Fibroblast of lung (primary cell): ENCODE results near the gene VSIG10L2. TPM values are rescaled to one million over a fixed set of nuclear protein-coding genes. Genes with fewer than 3 reads are reported as not detected.

Experiments used
- DNase-seq, 2 donors: peaks; one replicate each; pipeline versions ENCODE4 v3.0.0 to v3.0.0-alpha.2; 2010; ENCODE audit warnings: low read depth in 2 of 2
- H2AFZ ChIP-seq: 2 replicates; pipeline ENCODE4 v1.5.1; 2012; ENCODE audit warnings: low read length, control low read depth, inconsistent platforms
- H3K27ac ChIP-seq: 2 replicates; pipeline ENCODE4 v1.5.1; 2011; ENCODE audit warnings: low read length, control low read depth; ENCODE audit not compliant: insufficient read depth
- H3K27me3 ChIP-seq: 2 replicates; pipeline ENCODE4 v1.5.1; 2011; ENCODE audit warnings: mild to moderate bottlenecking, low read length; ENCODE audit not compliant: control insufficient read depth, insufficient read depth
- H3K36me3 ChIP-seq: 2 replicates; pipeline ENCODE4 v1.5.1; 2011; ENCODE audit warnings: low read length; ENCODE audit not compliant: control insufficient read depth, insufficient read depth
- H3K4me1 ChIP-seq: 2 replicates; pipeline ENCODE4 v1.5.1; 2011; ENCODE audit warnings: low read length; ENCODE audit not compliant: control insufficient read depth, insufficient read depth; ENCODE audit errors: extremely low read depth
- H3K4me2 ChIP-seq: 2 replicates; pipeline ENCODE4 v1.5.1; 2011; ENCODE audit warnings: low read length, control low read depth; ENCODE audit not compliant: insufficient read depth; ENCODE audit errors: extremely low read depth
- H3K4me3 ChIP-seq, 4 experiments: fragments of 200-600 bp in 1 of 4; sonication (generic) in 1 of 4; replicated peaks in 1 of 4; 2 replicates each; pipeline ENCODE4 v1.5.1; 2011 to 2016; ENCODE audit warnings: low read length in 4 of 4, low read depth in 3 of 4, mild to moderate bottlenecking in 3 of 4, control low read depth in 2 of 4, inconsistent platforms in 1 of 4, mixed read lengths in 1 of 4; ENCODE audit not compliant: insufficient read depth in 1 of 4; ENCODE audit errors: control extremely low read depth in 1 of 4
- H3K79me2 ChIP-seq: 2 replicates; pipeline ENCODE4 v1.5.1; 2012; ENCODE audit warnings: mild to moderate bottlenecking, low read length, inconsistent platforms; ENCODE audit not compliant: control insufficient read depth, insufficient read depth
- H3K9ac ChIP-seq: 2 replicates; pipeline ENCODE4 v1.5.1; 2011; ENCODE audit warnings: mild to moderate bottlenecking, low read length, control low read depth; ENCODE audit not compliant: insufficient read depth
- H3K9me3 ChIP-seq: 2 replicates; pipeline ENCODE4 v1.5.1; 2012; ENCODE audit warnings: low read depth, low read length; ENCODE audit not compliant: control insufficient read depth, insufficient read depth
- H4K20me1 ChIP-seq: 2 replicates; pipeline ENCODE4 v1.5.1; 2011; ENCODE audit warnings: low read length; ENCODE audit not compliant: control insufficient read depth, insufficient read depth; ENCODE audit errors: extremely low read depth
- CTCF ChIP-seq, 2 donors: IDR thresholded peaks in 1 of 2; conservative IDR thresholded peaks in 1 of 2; 1 replicate in 1 of 2; 2 replicates in 1 of 2; pipeline ENCODE4 v1.5.1; 2011 to 2012; ENCODE audit warnings: low read length in 2 of 2, control low read depth in 1 of 2, inconsistent platforms in 1 of 2, low read depth in 1 of 2, mild to moderate bottlenecking in 1 of 2
- EZH2 ChIP-seq: IDR thresholded peaks from 2 replicates; pipeline ENCODE4 v1.5.1; 2012; ENCODE audit warnings: low read length, control low read depth, mild to moderate bottlenecking; ENCODE audit errors: missing control alignments
- polyA plus RNA-seq, 2 donors: library from polyadenylated mRNA; depleted of rRNA in 1 of 2; stranded (reverse) in 1 of 2; unstranded in 1 of 2; fragments of >200 nt; gene quantifications; 2 replicates each; pipeline ENCODE4 v1.2.1, GENCODE V29; 2011 to 2012; ENCODE audit warnings: missing spikeins in 1 of 2
- total RNA-seq: library from RNA; depleted of rRNA; stranded (reverse); fragments of >200 nt; gene quantifications from 2 replicates; pipeline ENCODE4 v1.2.1, GENCODE V29; 2014

Gene VSIG10L2
- total and polyA plus RNA-seq, 2 donors (not counting 1 experiment from before 2014, with no cell fraction given): not detected

- Histone ChIP-seq H3K9me3 (no peaks in the 10 kb centered on the region), H4K20me1 (no peaks in the 10 kb centered on the region), H3K4me1 (no peaks in the 10 kb centered on the region), H3K27ac (no peak overlapping the region), H3K79me2 (no peaks in the 10 kb centered on the region), H3K4me2 (no peak overlapping the region), H2AFZ (no peak overlapping the region), H3K4me3 (no peak overlapping the region), H3K36me3 (no peaks in the 10 kb centered on the region), H3K9ac (no peak overlapping the region), H3K27me3 (peaks cover 3% of the 10 kb centered on the region)
- DNase-seq: peak; percentile 54 to 79
- TF ChIP-seq CTCF (conservative IDR thresholded peaks at IDR 0.05 in 1 of 2, IDR thresholded peaks at IDR 0.05 in 1 of 2; ENCODE audit: low read depth in 1 of 2, low read length in 2 of 2) (peak; percentile 91 to 96), EZH2 (no peak)
Observed at GRCh38 chr11:125923012-125923579, 22.7 kb upstream of the VSIG10L2 start.

- Histone ChIP-seq H3K27ac (no peak overlapping the region), H3K9me3 (no peaks in the 10 kb centered on the region), H3K9ac (no peak overlapping the region), H3K4me2 (no peak overlapping the region), H3K27me3 (peaks cover 3% of the 10 kb centered on the region), H3K4me1 (no peaks in the 10 kb centered on the region), H3K36me3 (no peaks in the 10 kb centered on the region), H3K4me3 (no peak overlapping the region), H3K79me2 (no peaks in the 10 kb centered on the region), H4K20me1 (no peaks in the 10 kb centered on the region), H2AFZ (no peak overlapping the region)
- TF ChIP-seq CTCF (conservative IDR thresholded peaks at IDR 0.05 in 1 of 2, IDR thresholded peaks at IDR 0.05 in 1 of 2; ENCODE audit: low read depth in 1 of 2, low read length in 2 of 2): no peak
- TF ChIP-seq EZH2: no peak
- DNase-seq: no peak
Observed at GRCh38 chr11:125923633-125924032, 22.2 kb upstream of the VSIG10L2 start.

GRCh38 chr11:125924384-125925007, 21.3 kb upstream of the VSIG10L2 start:
- Histone ChIP-seq H2AFZ (no peak overlapping the region), H3K79me2 (no peaks in the 10 kb centered on the region), H4K20me1 (no peaks in the 10 kb centered on the region), H3K36me3 (no peaks in the 10 kb centered on the region), H3K4me3 (no peak overlapping the region), H3K27ac (no peak overlapping the region), H3K9me3 (no peaks in the 10 kb centered on the region), H3K4me1 (no peaks in the 10 kb centered on the region), H3K9ac (no peak overlapping the region), H3K27me3 (peaks cover under 1% of the 10 kb centered on the region), H3K4me2 (no peak overlapping the region)
- no peak for DNase-seq
- TF ChIP-seq CTCF (conservative IDR thresholded peaks at IDR 0.05 in 1 of 2, IDR thresholded peaks at IDR 0.05 in 1 of 2; ENCODE audit: low read depth in 1 of 2, low read length in 2 of 2) (no peak), EZH2 (no peak)
